Suprapubic skin (tissue), 4 donors: ENCODE data around the gene SYNGR1. TPM values are rescaled to one million over a fixed set of nuclear protein-coding genes. Genes with fewer than 3 reads are reported as not detected.

Experiments
- DNase-seq, 2 donors: peaks; one replicate each; pipeline ENCODE4 v3.0.0-alpha.2; 2019; ENCODE audit warnings: low spot score in 2 of 2
- H3K27ac ChIP-seq: fragments of 200-600 bp; sonication (generic); one replicate; pipeline ENCODE4 v1.5.1; 2019
- H3K27me3 ChIP-seq: fragments of 200-600 bp; sonication (generic); one replicate; pipeline ENCODE4 v1.5.1; 2019
- H3K36me3 ChIP-seq: fragments of 200-600 bp; sonication (generic); one replicate; pipeline ENCODE4 v1.5.1; 2019
- H3K4me1 ChIP-seq: fragments of 200-600 bp; sonication (generic); one replicate; pipeline ENCODE4 v1.5.1; 2019
- H3K4me3 ChIP-seq: fragments of 200-600 bp; sonication (generic); one replicate; pipeline ENCODE4 v1.5.1; 2019; ENCODE audit warnings: mild to moderate bottlenecking
- H3K9me3 ChIP-seq: fragments of 200-600 bp; sonication (generic); one replicate; pipeline ENCODE4 v1.5.1; 2019
- CTCF ChIP-seq, 2 donors: fragments of 200-600 bp in 1 of 2; fragments of 450-650 bp in 1 of 2; sonication (generic) in 1 of 2; IDR thresholded peaks; one replicate each; pipeline ENCODE4 v1.5.1; 2016 to 2019; ENCODE audit warnings: antibody characterized with exemption in 2 of 2, mild to moderate bottlenecking in 1 of 2, moderate library complexity in 1 of 2
- EP300 ChIP-seq: sonication (generic); formaldehyde crosslinking; IDR thresholded peaks from one replicate; pipeline ENCODE4 v1.6.1; 2017; ENCODE audit warnings: antibody characterized with exemption
- POLR2A ChIP-seq, 2 donors: fragments of 450-650 bp; IDR thresholded peaks; one replicate each; pipeline ENCODE4 v1.6.1; 2017; ENCODE audit warnings: antibody characterized with exemption in 2 of 2, mild to moderate bottlenecking in 2 of 2, moderate library complexity in 2 of 2
- POLR2AphosphoS5 ChIP-seq, 3 donors: sonication (generic); formaldehyde crosslinking; IDR thresholded peaks; one replicate each; pipeline ENCODE4 v1.6.1; 2017; ENCODE audit warnings: antibody characterized with exemption in 3 of 3
- WGBS: methylation state at CpG from one replicate; pipeline ENCODE4 v1.1.5; 2018; 5-methylcytosine and 5-hydroxymethylcytosine counted together
- total RNA-seq, 4 donors: library from RNA; depleted of rRNA; stranded (reverse); fragments of >200 nt; gene quantifications; one replicate each; pipeline ENCODE4 v1.1.0, GENCODE V29; 2016

Gene SYNGR1
- total RNA-seq, 4 donors from 2014 or later, result 34.6 to 52.5 (median 44.3) TPM

- no peak overlapping the region for H3K4me3 ChIP-seq
- DNase-seq, result no peak
- 79% methylated on average over 4 of the region's 5 CpGs for WGBS
- H3K27me3 ChIP-seq, result no peaks in the 10 kb centered on the region
- no peaks in the 10 kb centered on the region for H3K9me3 ChIP-seq
- TF ChIP-seq POLR2AphosphoS5 (IDR thresholded peaks at IDR 0.05) (no peak), EP300 (no peak), POLR2A (IDR thresholded peaks at IDR 0.05) (no peak), CTCF (IDR thresholded peaks at IDR 0.05) (no peak)
- no peak overlapping the region for H3K27ac ChIP-seq
- H3K4me1 ChIP-seq, result peaks cover 9% of the 10 kb centered on the region
- H3K36me3 ChIP-seq, result peaks cover 16% of the 10 kb centered on the region
Observed at GRCh38 chr22:39382410-39382809, 32.6 kb downstream of the SYNGR1 start.

GRCh38 chr22:39383841-39384625, 34.2 kb downstream of the SYNGR1 start:
- 66% methylated on average over 12 of the region's 12 CpGs for WGBS
- no peak for TF ChIP-seq EP300
- no peak for TF ChIP-seq POLR2A (IDR thresholded peaks at IDR 0.05)
- no peak for TF ChIP-seq CTCF (IDR thresholded peaks at IDR 0.05)
- TF ChIP-seq POLR2AphosphoS5 (IDR thresholded peaks at IDR 0.05), result no peak

GRCh38 chr22:39384750-39385480, 35.1 kb downstream of the SYNGR1 start:
- no peak for DNase-seq

More at GRCh38 chr22:39383841-39384625, 34.2 kb downstream of the SYNGR1 start:
- peaks cover under 1% of the 10 kb centered on the region for H3K36me3 ChIP-seq
- no peaks in the 10 kb centered on the region for H3K27me3 ChIP-seq
- DNase-seq, result no peak
- H3K27ac ChIP-seq, result no peak overlapping the region
- no peak overlapping the region for H3K4me3 ChIP-seq
- peaks cover 17% of the 10 kb centered on the region for H3K4me1 ChIP-seq
- H3K9me3 ChIP-seq, result no peaks in the 10 kb centered on the region

GRCh38 chr22:39388261-39389011, 38.6 kb downstream of the SYNGR1 start:
- H3K4me1 ChIP-seq, result peaks cover 13% of the 10 kb centered on the region
- H3K9me3 ChIP-seq, result no peaks in the 10 kb centered on the region
- H3K27me3 ChIP-seq, result no peaks in the 10 kb centered on the region
- WGBS, result under 1% methylated on average over 24 of the region's 56 CpGs
- peak; percentile 84 to 87 for DNase-seq
- H3K36me3 ChIP-seq, result no peaks in the 10 kb centered on the region
- H3K27ac ChIP-seq, result no peak overlapping the region
- H3K4me3 ChIP-seq, result peak overlapping the region; percentile 61
- TF ChIP-seq EP300 (no peak), POLR2AphosphoS5 (IDR thresholded peaks at IDR 0.05) (no peak), CTCF (IDR thresholded peaks at IDR 0.05) (no peak), POLR2A (IDR thresholded peaks at IDR 0.05) (no peak)

More at GRCh38 chr22:39384750-39385480, 35.1 kb downstream of the SYNGR1 start:
- peaks cover 13% of the 10 kb centered on the region for H3K4me1 ChIP-seq
- WGBS, result 58% methylated on average over 21 of the region's 21 CpGs
- H3K9me3 ChIP-seq, result no peaks in the 10 kb centered on the region
- H3K4me3 ChIP-seq, result no peak overlapping the region
- no peaks in the 10 kb centered on the region for H3K36me3 ChIP-seq
- no peak overlapping the region for H3K27ac ChIP-seq
- TF ChIP-seq POLR2AphosphoS5 (IDR thresholded peaks at IDR 0.05) (no peak), CTCF (IDR thresholded peaks at IDR 0.05) (peak; percentile 8 to 13)
- H3K27me3 ChIP-seq, result no peaks in the 10 kb centered on the region
